GM13977 (cell line): ENCODE data around the gene CCNQ.

Source experiments
- DNase-seq: peaks from one replicate; pipeline ENCODE4 v3.0.0; 2012; ENCODE audit warnings: low spot score
- CTCF ChIP-seq: IDR thresholded peaks from 2 replicates; pipeline ENCODE4 v1.5.1; 2012; ENCODE audit warnings: mild to moderate bottlenecking, control low read depth; ENCODE audit not compliant: insufficient read depth; ENCODE audit errors: extremely low read depth, missing control alignments
- in situ Hi-C: fragments of 300-500 bp; cut with MboI; formaldehyde crosslinking; loops from one replicate; pipeline ENCODE4 v1.12.0; 2022; ENCODE audit warnings: low sequenced_read_pairs, low pct_unique_long_range_greater_than_20kb, mixed read lengths, inconsistent platforms; ENCODE audit not compliant: unreplicated experiment

Gene CCNQ

GRCh38 chrX:153562546-153562945, 36.4 kb downstream of the CCNQ start:
- no peak for TF ChIP-seq CTCF
- DNase-seq, result no peak
- in situ Hi-C loops, result no loop called here

GRCh38 chrX:153561337-153561736, 37.6 kb downstream of the CCNQ start:
- no peak for DNase-seq
- no peak for TF ChIP-seq CTCF
- in situ Hi-C loops, result no loop called here

GRCh38 chrX:153560466-153560865, 38.5 kb downstream of the CCNQ start:
- no peak for DNase-seq
- no peak for TF ChIP-seq CTCF
- in situ Hi-C loops, result no loop called here

GRCh38 chrX:153560000-153560399, 38.9 kb downstream of the CCNQ start:
- TF ChIP-seq CTCF, result no peak
- no peak for DNase-seq
- in situ Hi-C loops, result loop anchor here (10.0 kb wide), 1 partner anchor 115 kb away; the partner anchor contains the start of gene PNCK

DNA sequence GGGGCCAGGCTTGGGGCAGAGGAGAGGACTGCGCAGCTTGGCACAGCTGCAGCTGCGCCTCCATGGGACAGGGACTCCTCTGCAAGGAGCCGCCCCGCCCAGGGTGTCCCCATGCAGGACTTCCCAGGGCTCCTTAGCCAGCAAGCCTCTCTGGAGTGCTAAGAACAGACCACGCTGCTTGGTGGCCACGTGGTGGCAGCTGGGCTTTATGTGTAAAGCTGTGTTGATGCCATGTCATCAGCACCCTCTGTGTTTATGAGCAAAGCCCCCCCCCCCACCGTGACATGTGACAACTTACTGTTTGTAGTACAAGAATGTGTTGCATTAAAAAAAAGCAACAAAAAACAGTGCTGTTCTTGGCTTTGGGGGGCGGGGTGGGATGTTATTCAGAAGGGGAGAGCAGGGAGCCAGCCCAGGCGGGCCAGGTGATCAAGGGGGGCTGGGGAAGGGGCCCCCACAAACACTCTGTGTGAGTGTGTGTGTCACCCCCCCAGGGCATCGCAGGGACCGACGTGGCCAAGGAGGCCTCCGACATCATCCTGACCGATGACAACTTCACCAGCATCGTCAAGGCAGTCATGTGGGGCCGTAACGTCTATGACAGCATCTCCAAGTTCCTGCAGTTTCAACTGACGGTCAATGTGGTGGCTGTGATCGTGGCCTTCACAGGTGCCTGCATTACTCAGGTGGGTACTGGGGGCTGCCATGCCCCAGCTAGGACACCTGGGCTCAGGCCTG, 41.2 kb downstream of the CCNQ start:
- in situ Hi-C loops, result loop anchor here (10.0 kb wide), 1 partner anchor 117 kb away; the partner anchor contains the start of gene PNCK
- TF ChIP-seq CTCF, result no peak
- no peak for DNase-seq

DNA sequence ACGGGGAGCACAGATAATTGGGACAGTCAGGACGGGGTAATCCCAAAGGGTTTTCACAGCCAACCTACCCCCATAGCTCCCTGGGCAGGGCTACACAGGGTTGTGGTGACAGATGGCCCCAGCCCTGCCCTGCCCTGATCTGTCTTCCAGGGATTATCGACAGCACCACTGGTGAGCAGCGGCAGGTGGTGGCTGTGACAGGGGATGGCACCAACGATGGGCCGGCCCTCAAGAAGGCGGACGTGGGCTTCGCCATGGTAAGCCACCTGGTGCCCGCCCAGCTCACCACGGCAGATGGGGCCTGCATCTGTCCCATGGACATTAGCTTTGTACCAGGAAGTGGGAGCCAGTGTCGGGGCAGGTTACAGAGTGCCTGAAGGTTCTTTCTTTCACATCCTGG, 42.2 kb downstream of the CCNQ start:
- no peak for TF ChIP-seq CTCF
- in situ Hi-C loops, result loop anchor here (10.0 kb wide), 1 partner anchor 118 kb away; the partner anchor contains the start of gene PNCK
- no peak for DNase-seq
